Amniotic epithelial cell (primary cell): Measurements from ENCODE around the gene HOXC11.

ENCODE experiments used
- DNase-seq: peaks from one replicate; pipeline ENCODE4 v3.0.0-alpha.2; 2010; ENCODE audit warnings: low read depth

Gene HOXC11

DNA sequence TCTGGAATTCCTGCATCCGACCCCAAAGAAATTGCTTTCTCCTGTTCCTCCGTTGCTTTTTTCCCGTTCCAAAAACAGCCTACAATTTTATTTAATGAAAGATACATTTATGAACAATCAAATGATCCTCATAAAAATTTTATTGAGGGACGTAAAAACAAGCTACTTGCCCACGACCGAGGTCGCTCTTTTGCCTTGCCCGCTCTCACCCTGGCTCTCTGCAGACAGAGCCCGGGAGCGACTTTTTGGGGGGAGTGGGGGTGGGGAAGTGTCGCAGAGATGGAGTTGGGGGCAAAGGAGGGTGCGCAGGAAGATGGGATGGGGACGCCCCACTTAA is 25.9 kb downstream of the HOXC11 start:
- no peak for DNase-seq

GRCh38 chr12:53999559-54000115 is 26.7 kb downstream of the HOXC11 start:
- peak; percentile 91 for DNase-seq

DNA sequence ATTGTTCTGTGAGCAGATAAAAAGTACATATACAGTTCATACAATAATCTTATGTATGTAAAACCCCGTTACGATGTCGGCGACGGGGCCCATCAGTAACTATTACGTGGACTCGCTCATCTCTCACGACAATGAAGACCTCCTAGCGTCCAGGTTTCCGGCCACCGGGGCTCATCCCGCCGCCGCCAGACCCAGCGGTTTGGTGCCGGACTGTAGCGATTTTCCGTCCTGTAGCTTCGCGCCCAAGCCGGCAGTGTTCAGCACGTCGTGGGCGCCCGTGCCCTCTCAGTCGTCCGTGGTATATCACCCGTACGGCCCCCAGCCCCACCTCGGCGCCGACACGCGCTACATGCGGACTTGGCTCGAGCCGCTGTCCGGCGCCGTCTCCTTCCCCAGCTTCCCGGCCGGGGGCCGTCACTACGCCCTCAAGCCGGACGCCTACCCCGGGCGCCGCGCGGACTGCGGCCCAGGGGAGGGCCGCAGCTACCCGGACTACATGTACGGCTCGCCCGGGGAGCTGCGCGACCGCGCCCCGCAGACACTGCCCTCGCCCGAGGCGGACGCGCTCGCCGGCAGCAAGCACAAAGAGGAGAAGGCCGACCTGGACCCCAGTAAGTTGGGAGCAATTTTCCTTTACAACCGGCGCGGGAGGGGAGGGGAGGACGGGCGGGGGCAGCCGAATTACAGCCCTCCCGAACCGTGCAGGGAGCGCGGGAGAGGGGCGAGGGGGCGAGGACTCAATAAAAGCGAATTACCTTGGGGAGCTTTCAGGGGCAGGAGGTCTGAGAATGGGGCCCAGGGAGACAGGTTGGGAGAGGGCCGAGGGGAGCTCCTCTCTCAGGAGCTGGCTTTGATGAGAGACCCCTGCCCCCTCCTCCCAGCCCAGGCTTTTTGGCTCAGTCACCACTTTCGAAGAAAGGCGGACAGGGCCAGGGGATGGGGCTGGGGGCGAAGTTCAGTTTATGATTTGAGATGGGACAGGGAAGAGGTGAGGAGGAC is 27.5 kb downstream of the HOXC11 start, which contains the start of gene HOXC9:
Gene HOXC9, plus strand, starts transcription at position 46 of the 999 bp plus-strand sequence. Its CDS starts 28 bp downstream, at position 74.
- DNase-seq = no peak

GRCh38 chr12:54001283-54002187 is 28.6 kb downstream of the HOXC11 start:
- no peak for DNase-seq

GRCh38 chr12:54002278-54002914 is 29.5 kb downstream of the HOXC11 start:
- no peak for DNase-seq

DNA sequence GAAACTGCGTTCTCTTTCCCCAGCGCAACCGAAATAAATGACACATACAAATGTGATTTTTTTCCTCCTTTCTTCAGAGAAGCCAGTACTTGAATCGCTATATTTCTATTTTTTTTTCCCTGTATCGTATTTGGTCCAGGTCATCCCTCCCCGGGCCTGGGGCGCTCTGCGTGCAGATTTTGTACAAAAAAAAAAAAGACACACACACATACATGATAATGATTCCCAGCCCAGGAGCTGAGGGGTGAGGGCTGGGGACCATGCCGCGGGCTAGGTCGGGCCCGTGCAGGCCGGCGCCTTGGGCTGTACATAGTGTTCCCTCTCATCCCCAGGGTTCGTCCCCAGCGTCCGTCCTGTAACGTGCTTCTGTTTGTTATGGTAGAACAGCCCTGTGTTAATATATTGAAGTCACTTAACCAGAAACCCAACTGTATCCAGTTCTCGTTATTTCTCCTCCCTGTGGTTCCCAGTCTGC is 30.0 kb downstream of the HOXC11 start:
- DNase-seq = no peak

GRCh38 chr12:54003625-54004024 is 30.7 kb downstream of the HOXC11 start:
- DNase-seq = no peak

GRCh38 chr12:54004063-54004840 is 31.3 kb downstream of the HOXC11 start:
- no peak for DNase-seq

DNA sequence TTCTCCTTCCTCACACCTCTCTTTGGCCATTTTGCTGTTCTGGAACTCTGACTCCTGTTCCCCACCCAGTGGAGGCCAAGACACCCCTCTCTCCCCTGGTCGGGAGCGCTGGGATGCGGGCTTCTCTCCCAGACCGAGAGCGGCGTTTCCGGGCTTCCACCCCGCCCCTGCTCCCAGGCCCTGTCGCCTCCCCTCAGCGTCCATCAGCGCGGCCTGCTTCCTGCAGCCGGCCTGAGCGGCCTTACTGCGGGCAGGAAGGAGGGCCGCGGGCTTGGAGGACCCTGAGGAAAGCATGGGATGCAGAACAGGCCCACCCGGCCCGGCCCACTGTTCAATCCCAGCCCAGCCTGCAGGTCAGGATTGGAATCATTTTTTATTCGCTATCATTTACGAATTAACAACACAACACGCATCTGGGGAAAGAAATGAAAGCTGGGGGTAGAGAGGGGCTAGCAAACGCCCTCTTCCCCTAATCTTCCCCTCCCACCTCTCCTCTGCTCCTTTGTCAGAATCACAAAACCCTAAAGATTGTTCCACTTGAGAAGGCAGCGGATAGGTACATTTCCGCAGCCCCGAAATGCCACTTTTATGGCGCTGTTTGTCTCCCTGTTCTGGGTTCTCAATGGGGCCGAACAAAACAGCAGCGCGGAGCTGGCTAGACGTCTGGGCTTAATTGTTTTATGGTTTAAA is 32.1 kb downstream of the HOXC11 start:
- no peak for DNase-seq

GRCh38 chr12:54005531-54005852 is 32.6 kb downstream of the HOXC11 start:
- DNase-seq = no peak

- DNase-seq = peak; percentile 72
These were observed 33.1 kb downstream of the HOXC11 start for GRCh38 chr12:54005853-54006558.

GRCh38 chr12:54006559-54007220 is 33.8 kb downstream of the HOXC11 start:
- DNase-seq = no peak

DNA sequence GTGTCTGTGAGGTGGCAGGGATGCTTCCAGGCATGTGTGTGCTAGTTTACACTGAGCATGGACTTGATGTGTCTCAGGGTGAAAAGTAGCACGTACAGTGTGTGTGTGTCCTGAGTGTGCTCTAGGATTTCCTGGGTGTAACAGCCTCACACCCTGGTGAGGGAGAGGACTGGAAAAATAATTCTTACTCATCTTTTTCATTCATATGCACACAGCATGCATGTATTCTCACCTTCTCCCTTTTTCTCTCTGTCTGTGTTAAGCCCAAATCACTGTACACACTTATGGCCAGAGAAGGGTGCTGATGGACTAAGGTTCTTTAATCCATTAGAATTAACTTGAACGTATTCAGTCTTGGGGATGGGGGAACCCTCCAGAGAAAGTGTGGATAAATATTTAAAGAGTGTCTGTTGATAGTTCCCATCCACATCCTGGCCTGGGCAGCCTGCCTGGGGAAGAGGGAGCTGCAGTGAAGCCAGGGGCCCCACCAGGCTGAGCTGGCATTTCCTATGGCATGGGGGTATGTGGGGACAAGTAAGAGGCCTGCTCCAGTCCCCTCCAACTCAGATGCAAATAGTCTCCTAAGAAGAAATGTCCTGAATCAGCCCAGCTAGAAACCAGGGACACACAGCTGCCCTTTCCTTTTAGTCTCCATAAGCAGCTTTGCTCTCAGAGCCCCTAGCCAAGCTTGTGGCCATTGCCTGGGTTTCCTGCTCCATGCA is 34.8 kb downstream of the HOXC11 start:
- DNase-seq = no peak

DNA sequence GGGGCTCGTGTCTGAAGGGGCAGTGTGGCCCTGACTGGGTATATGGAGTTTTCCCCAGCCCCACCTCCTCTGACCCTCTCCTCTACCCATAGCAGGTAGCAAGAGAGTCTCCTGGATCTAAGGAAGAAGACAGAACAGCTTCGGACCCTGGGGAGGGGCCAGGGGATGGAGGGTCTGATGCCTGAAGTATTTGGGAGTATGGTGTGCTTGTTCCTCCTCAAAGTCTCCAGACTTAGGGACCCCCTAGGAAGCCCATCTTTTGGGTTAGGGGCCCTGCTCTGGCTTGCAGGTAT is 35.3 kb downstream of the HOXC11 start:
- no peak for DNase-seq

DNA sequence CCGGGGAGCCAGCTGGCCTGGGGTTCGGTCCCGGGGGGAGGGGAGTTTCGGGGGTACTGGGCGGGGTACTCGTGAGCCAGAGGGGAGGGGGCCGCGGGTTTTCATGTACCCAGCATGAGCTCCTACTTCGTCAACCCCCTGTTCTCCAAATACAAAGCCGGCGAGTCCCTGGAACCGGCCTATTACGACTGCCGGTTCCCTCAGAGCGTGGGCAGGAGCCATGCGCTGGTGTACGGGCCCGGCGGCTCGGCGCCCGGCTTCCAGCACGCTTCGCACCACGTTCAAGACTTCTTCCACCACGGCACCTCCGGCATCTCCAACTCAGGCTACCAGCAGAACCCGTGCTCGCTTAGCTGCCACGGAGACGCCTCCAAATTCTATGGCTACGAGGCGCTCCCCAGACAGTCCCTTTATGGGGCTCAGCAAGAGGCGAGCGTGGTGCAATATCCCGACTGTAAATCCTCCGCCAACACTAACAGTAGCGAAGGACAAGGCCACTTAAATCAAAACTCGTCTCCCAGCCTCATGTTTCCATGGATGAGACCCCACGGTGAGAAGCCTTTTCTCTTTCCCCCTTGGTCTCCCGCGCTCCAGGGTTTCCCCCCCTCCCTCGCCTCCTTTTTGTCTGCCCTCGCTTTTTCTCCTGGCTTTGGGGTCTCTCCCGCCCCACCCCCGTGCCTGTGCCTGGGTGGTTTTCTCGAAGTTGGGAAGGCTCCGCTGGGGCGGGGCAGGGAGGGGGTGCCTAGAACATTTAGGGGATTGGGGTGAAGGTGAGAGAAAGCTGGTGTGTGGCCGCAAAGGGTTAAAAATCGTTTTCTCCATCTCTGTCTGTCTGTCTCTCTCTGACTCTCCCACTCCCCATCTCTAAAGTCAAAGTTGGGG is 36.5 kb downstream of the HOXC11 start:
- peak; percentile 33 for DNase-seq

- DNase-seq = no peak
These were observed 37.4 kb downstream of the HOXC11 start for GRCh38 chr12:54010053-54010971.
